ENCODE results near the gene RPL28. TPM values are rescaled to one million over a fixed set of nuclear protein-coding genes. Genes with fewer than 3 reads are reported as not detected.
A peak's percentile ranks its signal among the peaks of the same experiment; 100 is the strongest.

The RPL28 gene
- total RNA-seq, 2 donors from 2014 or later = 3,217 to 3,413 TPM

DNA sequence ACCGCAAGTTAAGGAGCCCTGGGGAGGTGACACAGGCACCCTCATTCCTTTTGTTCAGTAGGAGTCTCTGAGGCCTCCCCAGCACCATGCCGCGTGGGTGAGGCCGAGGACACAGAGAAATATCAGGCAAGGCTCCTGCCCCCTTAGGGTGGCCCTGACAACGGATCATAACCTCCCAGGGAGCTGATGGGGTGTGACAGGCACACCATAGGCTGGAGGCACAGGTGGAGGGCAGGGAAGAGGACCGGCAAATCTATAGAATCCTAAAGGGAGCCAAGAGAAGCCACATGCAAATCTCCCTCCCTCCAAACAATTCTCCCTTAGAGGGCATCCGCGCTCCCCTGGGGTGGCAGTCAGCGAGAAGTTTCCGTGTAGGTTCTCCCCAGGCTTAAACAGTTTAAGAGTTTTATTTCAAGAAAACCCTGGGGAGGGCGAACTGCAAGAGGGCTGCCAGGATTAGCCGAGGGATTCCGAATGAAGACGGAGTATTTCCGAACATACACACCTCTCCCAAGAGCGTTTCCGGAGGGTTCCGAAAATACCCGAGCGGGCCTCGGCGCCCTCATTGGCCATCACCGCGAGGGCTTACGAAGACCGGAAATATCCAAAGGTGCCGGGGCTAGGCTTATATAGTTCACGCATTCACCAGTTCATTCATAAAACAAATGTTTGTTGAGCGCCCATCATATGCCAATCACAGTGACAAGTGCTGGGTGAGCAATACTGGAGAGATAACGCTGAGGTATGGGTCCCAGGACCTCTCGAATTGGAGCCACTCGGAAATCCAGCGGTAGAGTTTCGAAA lies 610 bp upstream of the RPL28 start:
- Mint-ChIP-seq H3K36me3 (ENCODE audit: insufficient read depth in 2 of 2) (peaks cover 19 to 33% of the 10 kb centered on the region in 2 donors), H3K27me3 (ENCODE audit: low read depth) (no peaks in the 10 kb centered on the region), H3K4me3 (peak overlapping the region; percentile 92 to 99), H3K27ac (peak overlapping the region; percentile 89), H3K9me3 (peaks cover 0 to 2% of the 10 kb centered on the region in 2 donors), H3K4me1 (ENCODE audit: low read depth) (peaks cover 67% of the 10 kb centered on the region)
- peak; percentile 94 to 98 for DNase-seq
- ATAC-seq (replicated peaks in 1 of 2) = peak; percentile 78 to 85

DNA sequence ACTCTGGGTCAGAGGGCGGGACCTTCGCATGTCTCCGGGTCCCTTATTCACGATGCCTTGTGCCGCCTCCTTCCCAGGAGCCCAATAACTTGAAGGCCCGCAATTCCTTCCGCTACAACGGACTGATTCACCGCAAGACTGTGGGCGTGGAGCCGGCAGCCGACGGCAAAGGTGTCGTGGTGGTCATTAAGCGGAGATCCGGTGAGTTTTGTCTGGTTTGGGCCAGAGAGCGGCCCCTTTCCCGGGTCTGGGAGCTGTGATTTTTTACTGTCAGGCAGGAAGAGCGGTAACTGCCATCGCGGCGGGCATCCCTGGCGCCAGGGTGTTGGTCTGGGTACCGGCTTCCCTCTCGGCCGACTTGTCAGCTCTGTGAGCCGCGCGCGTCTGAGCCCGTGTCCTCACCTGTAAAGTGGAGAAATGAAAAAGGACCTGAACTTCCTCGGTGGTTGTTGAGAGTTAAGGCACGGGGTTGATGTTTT lies 800 bp downstream of the RPL28 start:
- ATAC-seq (replicated peaks in 1 of 2) (no peak), DNase-seq (no peak)
- Mint-ChIP-seq H3K9me3 (peaks cover 0 to 2% of the 10 kb centered on the region in 2 donors), H3K27me3 (ENCODE audit: low read depth) (no peaks in the 10 kb centered on the region), H3K27ac (peak overlapping the region; percentile 89), H3K4me1 (ENCODE audit: low read depth) (peaks cover 71% of the 10 kb centered on the region), H3K36me3 (ENCODE audit: insufficient read depth in 2 of 2) (peaks cover 21 to 34% of the 10 kb centered on the region in 2 donors), H3K4me3 (peak overlapping the region; percentile 92 to 99)

DNA sequence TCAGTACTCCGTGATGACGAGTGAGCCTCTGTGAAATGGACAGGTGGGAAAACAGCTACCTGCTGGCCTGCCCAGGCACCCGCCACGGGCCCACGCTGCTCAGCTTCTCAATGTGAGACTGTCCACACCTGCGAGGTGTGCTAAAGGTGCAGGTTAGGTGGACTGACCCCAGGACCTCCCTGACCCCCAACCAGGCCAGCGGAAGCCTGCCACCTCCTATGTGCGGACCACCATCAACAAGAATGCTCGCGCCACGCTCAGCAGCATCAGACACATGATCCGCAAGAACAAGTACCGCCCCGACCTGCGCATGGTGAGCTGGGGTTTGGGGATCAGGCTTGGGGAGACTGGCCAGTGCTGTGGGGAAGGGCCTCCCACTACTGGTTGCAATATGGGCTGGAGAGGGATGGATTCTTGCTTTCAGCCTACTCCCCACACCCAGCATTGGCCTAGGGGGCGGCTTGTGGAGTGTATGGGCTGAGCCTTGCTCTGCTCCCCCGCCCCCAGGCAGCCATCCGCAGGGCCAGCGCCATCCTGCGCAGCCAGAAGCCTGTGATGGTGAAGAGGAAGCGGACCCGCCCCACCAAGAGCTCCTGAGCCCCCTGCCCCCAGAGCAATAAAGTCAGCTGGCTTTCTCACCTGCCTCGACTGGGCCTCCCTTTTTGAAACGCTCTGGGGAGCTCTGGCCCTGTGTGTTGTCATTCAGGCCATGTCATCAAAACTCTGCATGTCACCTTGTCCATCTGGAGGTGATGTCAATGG lies 2.2 kb downstream of the RPL28 start:
- Mint-ChIP-seq H3K36me3 (ENCODE audit: insufficient read depth in 2 of 2) (peaks cover 15 to 32% of the 10 kb centered on the region in 2 donors), H3K9me3 (no peaks in the 10 kb centered on the region)

DNA sequence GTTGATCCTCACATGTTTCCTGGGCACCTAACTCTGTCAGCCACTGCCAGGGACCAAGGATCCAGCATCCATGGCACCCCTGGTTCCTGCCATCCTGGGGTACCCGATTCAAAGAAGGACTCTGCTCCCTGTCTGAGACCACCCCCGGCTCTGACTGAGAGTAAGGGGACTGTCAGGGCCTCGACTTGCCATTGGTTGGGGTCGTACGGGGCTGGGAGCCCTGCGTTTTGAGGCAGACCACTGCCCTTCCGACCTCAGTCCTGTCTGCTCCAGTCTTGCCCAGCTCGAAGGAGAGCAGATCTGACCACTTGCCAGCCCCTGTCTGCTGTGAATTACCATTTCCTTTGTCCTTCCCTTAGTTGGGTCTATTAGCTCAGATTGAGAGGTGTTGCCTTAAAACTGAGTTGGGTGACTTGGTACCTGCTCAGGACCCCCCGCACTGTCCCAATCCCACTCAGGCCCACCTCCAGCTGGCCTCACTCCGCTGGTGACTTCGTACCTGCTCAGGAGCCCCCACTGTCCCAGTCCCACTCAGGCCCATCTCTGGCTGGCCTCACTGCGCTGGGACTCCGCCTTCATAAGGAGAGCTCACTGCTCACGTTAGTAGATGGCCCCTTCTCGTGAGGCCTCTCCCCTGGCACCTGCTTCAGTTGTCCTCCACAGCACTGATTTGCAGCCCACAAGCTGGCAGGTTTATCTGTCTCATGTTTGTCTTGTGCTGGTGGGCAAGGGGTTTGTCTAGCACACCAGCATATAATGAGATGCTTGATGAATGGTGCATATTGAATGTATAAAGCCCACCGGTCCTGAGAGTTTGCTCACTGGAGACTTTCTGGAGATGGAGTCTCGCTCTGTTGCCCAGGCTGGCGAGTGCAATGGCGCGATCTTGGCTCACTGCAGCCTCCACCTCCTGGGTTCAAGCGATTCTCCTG lies 3.9 kb downstream of the RPL28 start:
- Mint-ChIP-seq H3K36me3 (ENCODE audit: insufficient read depth in 2 of 2) (peaks cover 15 to 32% of the 10 kb centered on the region in 2 donors), H3K27me3 (ENCODE audit: low read depth) (no peaks in the 10 kb centered on the region)

More for the DNA sequence above, 2.2 kb downstream of the RPL28 start:
- peak overlapping the region; percentile 92 to 99 for H3K4me3 Mint-ChIP-seq
- no peak for ATAC-seq (replicated peaks in 1 of 2)
- H3K27ac Mint-ChIP-seq = peak overlapping the region; percentile 89
- H3K4me1 Mint-ChIP-seq (ENCODE audit: low read depth) = peaks cover 57% of the 10 kb centered on the region
- DNase-seq = no peak
- H3K27me3 Mint-ChIP-seq (ENCODE audit: low read depth) = no peaks in the 10 kb centered on the region

DNA sequence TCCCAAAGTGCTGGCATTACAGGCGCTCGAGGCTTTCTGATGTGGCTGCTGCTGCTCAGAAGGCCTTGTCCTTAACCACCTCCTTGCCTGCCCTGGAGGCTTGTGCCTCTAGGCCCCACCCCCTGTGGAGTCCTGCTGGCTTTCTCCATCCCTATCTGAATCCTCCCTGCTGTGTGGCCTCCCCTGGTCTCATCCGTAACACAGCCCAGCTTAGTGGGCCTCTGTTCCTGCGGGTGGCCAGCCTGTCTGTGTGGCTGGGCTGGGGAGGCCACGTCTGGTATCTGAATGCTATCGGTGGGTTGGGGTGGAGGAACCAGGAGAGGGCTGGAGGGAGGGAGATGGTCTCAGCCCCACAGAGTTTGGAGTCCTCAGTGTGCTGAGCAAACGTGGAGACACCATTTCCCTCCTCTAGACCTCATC lies 4.7 kb downstream of the RPL28 start:
- ATAC-seq (replicated peaks in 1 of 2) (no peak), DNase-seq (no peak)
- peaks cover 46% of the 10 kb centered on the region for H3K4me1 Mint-ChIP-seq (ENCODE audit: low read depth)
- no peaks in the 10 kb centered on the region for H3K27me3 Mint-ChIP-seq (ENCODE audit: low read depth)
- H3K9me3 Mint-ChIP-seq = no peaks in the 10 kb centered on the region
- peaks cover 15 to 32% of the 10 kb centered on the region in 2 donors for H3K36me3 Mint-ChIP-seq (ENCODE audit: insufficient read depth in 2 of 2)
- H3K27ac Mint-ChIP-seq = no peak overlapping the region
- no peak overlapping the region for H3K4me3 Mint-ChIP-seq

More for the DNA sequence above, 3.9 kb downstream of the RPL28 start:
- Mint-ChIP-seq H3K4me1 (ENCODE audit: low read depth) (peaks cover 50% of the 10 kb centered on the region), H3K9me3 (no peaks in the 10 kb centered on the region), H3K27ac (peak overlapping the region; percentile 92), H3K4me3 (peak overlapping the region in 1 of 2 donors; percentile 55)
- DNase-seq = no peak
- ATAC-seq (replicated peaks in 1 of 2) = no peak

DNA sequence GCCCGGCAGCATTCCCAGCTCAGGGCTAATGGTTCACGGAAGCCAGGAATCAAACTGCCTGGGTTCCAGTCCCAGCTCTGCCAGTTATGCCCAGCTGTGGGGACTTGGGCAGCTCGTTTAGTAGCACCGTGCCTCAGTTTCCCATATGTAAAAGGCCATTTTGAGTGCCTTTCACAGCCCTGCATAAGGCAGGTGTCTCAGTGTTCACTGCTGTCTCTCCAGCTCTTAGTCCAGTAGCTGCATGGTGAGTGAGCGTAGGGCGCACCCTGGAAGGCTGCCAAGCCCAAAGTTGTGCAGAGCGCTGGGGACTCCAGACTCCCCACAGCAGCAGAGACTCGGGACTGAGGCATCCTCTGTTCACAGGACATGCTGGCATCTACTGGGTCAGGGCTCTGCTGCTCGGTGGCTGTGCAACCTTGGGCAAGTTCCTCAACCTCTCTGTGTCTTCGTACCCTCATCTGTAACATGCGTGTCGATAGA lies 5.5 kb downstream of the RPL28 start:
- Mint-ChIP-seq H3K27me3 (ENCODE audit: low read depth) (no peaks in the 10 kb centered on the region), H3K36me3 (ENCODE audit: insufficient read depth in 2 of 2) (peaks cover 12 to 27% of the 10 kb centered on the region in 2 donors), H3K4me3 (no peak overlapping the region), H3K27ac (no peak overlapping the region), H3K4me1 (ENCODE audit: low read depth) (peaks cover 43% of the 10 kb centered on the region), H3K9me3 (no peaks in the 10 kb centered on the region)
- DNase-seq (no peak), ATAC-seq (replicated peaks in 1 of 2) (peak in 1 of 2 donors; percentile 10)

DNA sequence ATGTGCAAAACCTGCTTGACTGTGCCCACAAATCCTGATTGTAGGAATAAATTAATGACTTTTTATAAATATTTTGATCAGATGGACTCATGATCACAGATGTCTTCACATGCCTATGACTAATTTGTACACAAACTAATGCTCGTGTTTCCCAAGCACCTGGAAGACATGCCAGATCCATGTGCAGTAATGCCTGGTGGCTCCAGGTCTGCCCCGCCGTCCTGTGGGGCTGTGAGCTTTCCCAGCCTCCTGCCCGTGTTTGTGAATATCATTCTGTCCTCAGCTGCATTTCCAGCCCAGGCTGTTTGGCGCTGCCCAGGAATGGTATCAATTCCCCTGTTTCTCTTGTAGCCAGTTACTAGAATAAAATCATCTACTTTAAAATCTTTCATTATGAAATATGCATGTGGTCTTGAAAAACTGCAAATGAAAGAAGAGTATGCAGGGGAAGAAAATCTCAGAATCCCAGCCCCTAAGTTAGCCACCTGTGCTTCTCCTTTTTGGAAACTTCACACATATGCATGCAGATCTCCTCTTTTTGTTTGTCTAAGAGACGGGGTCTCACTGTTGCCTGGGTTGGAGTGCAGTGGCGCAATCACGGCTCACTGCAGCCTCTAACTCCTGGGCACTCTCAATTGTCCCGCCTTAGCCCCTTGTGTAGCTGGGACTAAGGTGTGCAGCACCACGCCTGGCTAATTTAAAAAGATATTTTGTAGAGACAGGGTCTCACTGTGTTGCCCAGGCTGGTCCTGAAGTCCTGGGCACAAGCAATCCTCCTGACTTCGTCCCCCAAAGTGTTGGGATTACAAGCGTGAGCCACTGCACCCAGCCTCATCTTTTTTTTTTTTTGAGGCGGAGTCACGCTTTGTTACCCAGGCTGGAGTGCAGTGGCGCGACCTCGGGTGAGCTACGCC lies 6.2 kb downstream of the RPL28 start:
- no peak overlapping the region for H3K27ac Mint-ChIP-seq
- peaks cover 36% of the 10 kb centered on the region for H3K4me1 Mint-ChIP-seq (ENCODE audit: low read depth)
- ATAC-seq (replicated peaks in 1 of 2) (no peak), DNase-seq (no peak)
- no peaks in the 10 kb centered on the region for H3K9me3 Mint-ChIP-seq
- no peak overlapping the region for H3K4me3 Mint-ChIP-seq
- H3K27me3 Mint-ChIP-seq (ENCODE audit: low read depth) = no peaks in the 10 kb centered on the region
- peaks cover 8 to 20% of the 10 kb centered on the region in 2 donors for H3K36me3 Mint-ChIP-seq (ENCODE audit: insufficient read depth in 2 of 2)

DNA sequence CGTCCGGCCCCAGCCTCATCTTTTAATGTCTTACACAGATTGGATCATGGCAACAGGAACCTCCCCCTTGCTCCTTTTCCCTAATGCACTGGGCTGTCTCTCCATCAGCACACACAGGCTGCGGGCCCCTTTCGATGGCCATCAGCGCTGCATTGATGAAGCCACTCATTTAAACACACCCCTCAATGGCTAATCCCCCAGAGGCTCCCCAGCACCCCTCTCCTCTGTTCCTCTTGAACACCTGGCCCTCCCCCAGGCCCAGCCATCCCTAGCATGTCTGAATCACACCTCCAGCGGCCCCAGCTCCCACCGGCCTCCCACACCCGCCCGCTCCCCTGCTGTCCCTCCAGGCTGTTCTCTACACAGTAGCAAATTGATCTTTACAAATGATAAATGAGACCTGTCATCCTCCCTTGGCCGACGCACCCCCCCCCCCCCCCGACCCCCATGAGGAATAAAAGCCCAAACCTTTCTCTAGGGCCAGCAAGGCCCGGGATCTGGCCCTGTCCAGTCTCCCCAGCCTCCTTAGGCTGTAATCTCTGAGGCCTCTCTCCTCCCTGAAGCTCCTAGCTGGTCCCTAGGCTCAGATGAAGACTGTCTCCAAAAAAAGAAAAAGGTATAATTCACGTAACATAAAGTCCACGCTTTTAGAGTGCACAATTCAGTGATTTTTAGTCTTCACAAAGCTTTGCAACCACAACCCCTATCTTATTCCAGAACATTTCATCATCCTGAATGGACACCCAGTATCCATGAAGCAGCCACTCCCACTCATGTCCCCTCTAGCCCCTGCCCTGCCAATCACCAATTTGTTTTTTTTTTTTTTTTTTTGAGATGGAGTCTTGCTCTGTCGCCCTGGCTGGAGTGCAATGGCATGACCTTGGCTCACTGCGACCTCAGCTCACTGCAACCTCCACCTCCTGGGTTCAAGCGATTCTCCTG lies 7.4 kb downstream of the RPL28 start:
- H3K4me3 Mint-ChIP-seq = no peak overlapping the region
- no peaks in the 10 kb centered on the region for H3K27me3 Mint-ChIP-seq (ENCODE audit: low read depth)
- peak in 1 of 2 donors; percentile 6 for ATAC-seq (replicated peaks in 1 of 2)
- no peaks in the 10 kb centered on the region for H3K9me3 Mint-ChIP-seq
- peaks cover 7 to 16% of the 10 kb centered on the region in 2 donors for H3K36me3 Mint-ChIP-seq (ENCODE audit: insufficient read depth in 2 of 2)
- H3K4me1 Mint-ChIP-seq (ENCODE audit: low read depth) = peaks cover 30% of the 10 kb centered on the region
- no peak overlapping the region for H3K27ac Mint-ChIP-seq
- DNase-seq = no peak

DNA sequence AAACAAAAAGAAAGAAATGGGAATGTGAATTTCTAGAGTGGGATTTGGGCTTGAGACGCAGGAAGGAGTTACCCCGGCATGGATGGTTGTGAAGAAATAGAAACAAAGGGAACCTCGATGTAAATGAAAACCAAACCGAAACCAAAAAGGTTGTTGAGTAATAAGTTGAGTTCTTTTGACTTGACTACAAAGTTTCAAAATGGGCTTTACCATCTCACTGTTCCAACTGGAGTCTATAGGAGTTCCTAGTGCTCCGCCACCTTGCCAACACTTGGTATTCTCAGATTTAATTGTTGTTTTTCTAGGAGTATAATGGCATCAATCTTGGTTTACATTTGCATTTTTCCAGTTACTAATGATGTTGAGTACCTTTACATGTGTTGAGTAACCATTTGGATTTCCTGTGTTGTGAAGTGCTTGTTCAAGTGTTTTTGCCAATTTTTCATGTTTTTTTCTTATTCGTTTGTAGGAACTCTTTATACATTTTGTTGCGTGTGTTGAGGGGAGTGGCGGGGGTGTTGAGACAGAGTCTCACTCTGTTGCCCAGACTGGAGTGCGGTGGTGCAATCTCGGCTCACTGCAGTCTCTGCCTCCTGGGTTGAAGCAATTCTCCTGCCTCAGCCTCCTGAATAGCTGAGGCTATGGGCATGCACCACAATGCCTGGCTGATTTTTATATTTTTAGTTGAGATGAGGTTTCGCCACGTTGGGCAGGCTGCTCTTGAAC lies 12.6 kb downstream of the RPL28 start:
- Mint-ChIP-seq H3K4me3 (peak overlapping the region; percentile 46 to 69), H3K27ac (peak overlapping the region; percentile 56), H3K4me1 (ENCODE audit: low read depth) (peaks cover 37% of the 10 kb centered on the region), H3K36me3 (ENCODE audit: insufficient read depth in 2 of 2) (peaks cover 7 to 9% of the 10 kb centered on the region in 2 donors), H3K9me3 (no peaks in the 10 kb centered on the region), H3K27me3 (ENCODE audit: low read depth) (no peaks in the 10 kb centered on the region)
- peak; percentile 39 to 61 for ATAC-seq (replicated peaks in 1 of 2)
- DNase-seq = no peak

DNA sequence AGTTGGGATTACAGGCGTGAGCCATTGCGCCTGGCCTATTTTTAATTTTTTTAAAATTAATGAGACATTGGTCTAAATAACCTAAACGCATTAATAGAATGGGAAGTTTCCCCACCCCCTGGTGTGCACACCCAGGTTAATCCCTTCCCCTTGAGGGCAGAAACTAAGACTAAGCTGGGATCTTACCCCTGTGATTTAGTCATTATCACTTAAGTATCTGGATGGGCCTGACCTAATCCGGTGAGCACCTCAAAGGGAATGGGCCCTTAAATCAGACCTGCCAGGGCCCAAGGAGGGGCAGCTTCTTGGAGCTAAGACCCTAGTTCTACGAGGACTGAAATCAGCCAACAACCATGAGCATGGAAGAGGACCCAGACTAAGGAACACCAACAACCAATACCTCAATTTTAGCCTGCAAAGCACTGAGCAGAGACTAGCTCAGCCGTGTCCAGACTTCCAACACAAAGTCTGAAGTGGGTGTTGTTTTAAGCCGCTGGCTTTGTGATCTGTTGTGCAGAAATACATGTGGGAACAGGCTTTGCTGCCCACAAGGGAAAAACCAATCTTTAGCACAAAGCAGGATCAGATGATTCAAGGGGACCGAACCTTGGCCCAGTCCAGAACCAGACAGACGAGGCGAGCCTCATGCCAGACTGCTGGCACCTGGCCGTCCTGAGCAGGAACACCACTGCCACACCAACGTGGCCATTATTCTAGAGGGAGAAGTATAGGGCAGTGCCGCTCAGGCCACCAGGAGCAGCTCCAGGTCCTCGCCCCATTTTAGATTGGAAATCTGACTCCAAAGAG lies 14.8 kb downstream of the RPL28 start:
- Mint-ChIP-seq H3K4me3 (no peak overlapping the region), H3K36me3 (ENCODE audit: insufficient read depth in 2 of 2) (peaks cover 7 to 11% of the 10 kb centered on the region in 2 donors), H3K9me3 (no peaks in the 10 kb centered on the region), H3K27me3 (ENCODE audit: low read depth) (no peaks in the 10 kb centered on the region), H3K4me1 (ENCODE audit: low read depth) (peaks cover 42% of the 10 kb centered on the region), H3K27ac (no peak overlapping the region)
- ATAC-seq (replicated peaks in 1 of 2) (peak in 1 of 2 donors; percentile 10), DNase-seq (no peak)

All from activated T-cell treated with anti-CD3 and anti-CD28 coated beads, Interleukin-2, amount 50 U/mL, for 72 hours (primary cell).